MCF 10A (cell line): ENCODE measurements around the gene STAG1. TPM values are rescaled to one million over a fixed set of nuclear protein-coding genes. Genes with fewer than 3 reads are reported as not detected.
"Not testable (repeated sequence)": the region's sequence is repeated elsewhere in the genome, so short reads cannot be mapped to it uniquely, and the experiment has no call there.

Source experiments
- BruUV-seq: library from RNA; stranded (reverse); fragments of 400-500 nt; replicated peaks from 2 replicates; lab custom pipeline; 2021; lab: Mats Ljungman, UMichigan
- CTCF ChIA-PET: fragments of 300-600 bp; sonication (Branson Sonifier 250); formaldehyde crosslinking; extraction: SDS; loops from one replicate; lab custom pipeline; 2021; ENCODE audit warnings: antibody characterized with exemption, inconsistent platforms; lab: Yijun Ruan, JAX
- POLR2A ChIA-PET: fragments of 300-600, 350-650 bp; sonication (Branson Sonifier 250); formaldehyde crosslinking; extraction: SDS; loops from one replicate; lab custom pipeline; 2020; ENCODE audit warnings: antibody characterized with exemption, inconsistent platforms; lab: Yijun Ruan, JAX
- DNase-seq: peaks from one replicate; pipeline ENCODE4 v3.0.0-alpha.2; 2018; ENCODE audit not compliant: unreplicated experiment
- H3K27ac Mint-ChIP-seq: one replicate; pipeline ENCODE4 v1.8.0; 2022; ENCODE audit warnings: mild to moderate bottlenecking, low read depth, mixed read lengths; ENCODE audit not compliant: unreplicated experiment
- H3K27me3 Mint-ChIP-seq: one replicate; pipeline ENCODE4 v1.8.0; 2022; ENCODE audit warnings: mixed read lengths; ENCODE audit not compliant: insufficient read depth, unreplicated experiment
- H3K36me3 Mint-ChIP-seq: one replicate; pipeline ENCODE4 v1.8.0; 2022; ENCODE audit warnings: mild to moderate bottlenecking, moderate library complexity, mixed read lengths; ENCODE audit not compliant: insufficient read depth, unreplicated experiment
- H3K4me1 Mint-ChIP-seq: one replicate; pipeline ENCODE4 v1.8.0; 2022; ENCODE audit warnings: mixed read lengths; ENCODE audit not compliant: insufficient read depth, unreplicated experiment
- H3K4me3 Mint-ChIP-seq: one replicate; pipeline ENCODE4 v1.8.0; 2022; ENCODE audit warnings: mild to moderate bottlenecking, moderate library complexity, mixed read lengths; ENCODE audit not compliant: unreplicated experiment
- H3K9me3 Mint-ChIP-seq: one replicate; pipeline ENCODE4 v1.8.0; 2022; ENCODE audit warnings: mixed read lengths; ENCODE audit not compliant: unreplicated experiment
- intact Hi-C: fragments of 100-400 bp; cut with micrococcal nuclease; formaldehyde crosslinking; loops from 2 replicates; pipeline ENCODE4 v1.14.1; 2022
- total RNA-seq: library from RNA; stranded (reverse); gene quantifications from 2 replicates; pipeline ENCODE4 v1.2.3, GENCODE V29; 2022
- TF ChIP-seq, protein P1 (sequence below): fragments of 200-600 bp; IDR thresholded peaks from one replicate; pipeline ENCODE4 v1.8.0; 2022; ENCODE audit warnings: antibody characterized with exemption, mild to moderate bottlenecking; ENCODE audit not compliant: unreplicated experiment

Gene STAG1
- total RNA-seq, 1 experiment from 2014 or later = 34.3 TPM

DNA sequence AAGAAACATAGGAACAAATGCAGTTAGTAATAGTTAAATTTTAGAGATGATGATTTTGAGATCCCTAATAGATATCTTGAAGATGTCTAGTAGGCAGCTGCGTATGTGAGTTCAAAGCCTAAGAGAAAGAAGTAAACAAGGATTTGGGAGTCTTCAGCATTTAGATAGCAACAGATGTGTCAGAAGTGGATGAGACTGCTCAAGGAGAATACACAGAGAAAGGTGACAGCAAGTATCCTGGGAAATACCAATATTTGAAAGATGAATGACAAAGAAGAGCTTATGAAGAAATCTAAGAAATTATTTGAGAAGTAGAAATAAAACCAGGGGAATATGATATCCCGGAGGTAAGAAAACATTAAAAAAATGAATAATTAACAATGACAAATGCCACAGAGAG, 371.1 kb downstream of the STAG1 start:
- no peak overlapping the region for H3K4me3 Mint-ChIP-seq
- no peaks in the 10 kb centered on the region for H3K36me3 Mint-ChIP-seq
- no peak for DNase-seq
- ChIA-PET POLR2A (interaction anchor here (0.9 to 1.3 kb wide), 2 partner anchors 11 to 372 kb away, joined by 3 to 4 read pairs; partner anchors contain the start of gene STAG1), CTCF (interaction anchor here (0.6 to 5.1 kb wide), 6 partner anchors 11 to 484 kb away, joined by 3 to 24 read pairs (median 4); partner anchors contain the start of gene STAG1)
- no peaks in the 10 kb centered on the region for H3K27me3 Mint-ChIP-seq
- TF ChIP-seq, protein P1, sequence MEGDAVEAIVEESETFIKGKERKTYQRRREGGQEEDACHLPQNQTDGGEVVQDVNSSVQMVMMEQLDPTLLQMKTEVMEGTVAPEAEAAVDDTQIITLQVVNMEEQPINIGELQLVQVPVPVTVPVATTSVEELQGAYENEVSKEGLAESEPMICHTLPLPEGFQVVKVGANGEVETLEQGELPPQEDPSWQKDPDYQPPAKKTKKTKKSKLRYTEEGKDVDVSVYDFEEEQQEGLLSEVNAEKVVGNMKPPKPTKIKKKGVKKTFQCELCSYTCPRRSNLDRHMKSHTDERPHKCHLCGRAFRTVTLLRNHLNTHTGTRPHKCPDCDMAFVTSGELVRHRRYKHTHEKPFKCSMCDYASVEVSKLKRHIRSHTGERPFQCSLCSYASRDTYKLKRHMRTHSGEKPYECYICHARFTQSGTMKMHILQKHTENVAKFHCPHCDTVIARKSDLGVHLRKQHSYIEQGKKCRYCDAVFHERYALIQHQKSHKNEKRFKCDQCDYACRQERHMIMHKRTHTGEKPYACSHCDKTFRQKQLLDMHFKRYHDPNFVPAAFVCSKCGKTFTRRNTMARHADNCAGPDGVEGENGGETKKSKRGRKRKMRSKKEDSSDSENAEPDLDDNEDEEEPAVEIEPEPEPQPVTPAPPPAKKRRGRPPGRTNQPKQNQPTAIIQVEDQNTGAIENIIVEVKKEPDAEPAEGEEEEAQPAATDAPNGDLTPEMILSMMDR = no peak
- H3K9me3 Mint-ChIP-seq = no peaks in the 10 kb centered on the region
- H3K4me1 Mint-ChIP-seq = no peaks in the 10 kb centered on the region
- no peak overlapping the region for H3K27ac Mint-ChIP-seq
- intact Hi-C loops = no loop called here
- BruUV-seq = no TSS peak

DNA sequence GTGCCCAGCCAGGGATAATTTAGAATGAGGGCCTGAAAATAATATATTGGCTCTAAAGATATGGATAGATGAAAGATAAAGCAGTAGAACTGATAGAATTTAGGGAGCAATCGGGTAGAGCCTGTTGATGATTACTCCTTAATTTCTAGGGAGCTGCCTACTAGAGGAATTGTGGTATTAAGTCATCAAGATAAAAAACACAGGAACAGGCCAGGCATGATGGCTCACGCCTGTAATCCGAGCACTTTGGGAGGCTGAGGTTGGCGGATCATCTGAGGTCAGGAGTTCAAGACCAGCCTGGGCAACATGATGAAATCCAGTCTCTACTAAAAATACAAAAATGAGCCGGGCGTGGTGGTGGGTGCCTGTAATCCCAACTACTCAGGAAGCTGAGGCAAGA, 371.6 kb downstream of the STAG1 start:
- H3K27me3 Mint-ChIP-seq = no peaks in the 10 kb centered on the region
- TF ChIP-seq, protein P1 = no peak
- H3K4me3 Mint-ChIP-seq = no peak overlapping the region
- BruUV-seq = no TSS peak
- ChIA-PET CTCF (interaction anchor here (0.6 to 5.1 kb wide), 4 partner anchors 11 to 372 kb away, joined by 3 to 24 read pairs (median 4); partner anchors contain the start of gene STAG1), POLR2A (interaction anchor here (1.3 kb wide), 1 partner anchor 11 kb away, joined by 3 read pairs; no protein-coding TSS in a partner anchor)
- H3K9me3 Mint-ChIP-seq = no peaks in the 10 kb centered on the region
- intact Hi-C loops = no loop called here
- no peak for DNase-seq
- H3K27ac Mint-ChIP-seq = no peak overlapping the region
- no peaks in the 10 kb centered on the region for H3K36me3 Mint-ChIP-seq
- H3K4me1 Mint-ChIP-seq = no peaks in the 10 kb centered on the region

DNA sequence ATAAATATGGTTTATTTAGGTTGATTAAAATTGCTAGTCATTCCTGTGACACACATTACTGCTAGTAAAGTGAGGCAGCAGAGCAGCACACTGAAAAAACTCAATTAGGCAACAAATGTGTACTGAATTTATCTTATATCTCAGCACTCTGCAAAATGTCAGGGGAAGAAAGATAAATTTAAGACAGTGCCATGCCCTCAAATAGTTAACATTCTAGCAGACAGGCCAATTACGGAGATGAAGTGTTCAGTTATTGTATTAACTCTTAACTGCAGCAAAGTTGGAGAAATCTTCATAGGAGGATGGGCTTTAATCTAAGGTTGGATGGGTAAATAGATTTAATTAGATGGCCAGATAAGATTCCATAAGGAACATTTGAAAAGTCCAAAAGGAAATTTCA, 374.2 kb downstream of the STAG1 start:
- ChIA-PET CTCF (interaction anchor here (2.3 kb wide), 1 partner anchor 13 kb away, joined by 11 read pairs; no protein-coding TSS in a partner anchor), POLR2A (no interaction called here)
- Mint-ChIP-seq H3K36me3 (peaks cover 10% of the 10 kb centered on the region), H3K27ac (no peak overlapping the region), H3K4me3 (no peak overlapping the region), H3K27me3 (no peaks in the 10 kb centered on the region), H3K4me1 (no peaks in the 10 kb centered on the region), H3K9me3 (no peaks in the 10 kb centered on the region)
- intact Hi-C loops = no loop called here
- TF ChIP-seq, protein P1 = no peak
- no peak for DNase-seq
- no TSS peak for BruUV-seq

DNA sequence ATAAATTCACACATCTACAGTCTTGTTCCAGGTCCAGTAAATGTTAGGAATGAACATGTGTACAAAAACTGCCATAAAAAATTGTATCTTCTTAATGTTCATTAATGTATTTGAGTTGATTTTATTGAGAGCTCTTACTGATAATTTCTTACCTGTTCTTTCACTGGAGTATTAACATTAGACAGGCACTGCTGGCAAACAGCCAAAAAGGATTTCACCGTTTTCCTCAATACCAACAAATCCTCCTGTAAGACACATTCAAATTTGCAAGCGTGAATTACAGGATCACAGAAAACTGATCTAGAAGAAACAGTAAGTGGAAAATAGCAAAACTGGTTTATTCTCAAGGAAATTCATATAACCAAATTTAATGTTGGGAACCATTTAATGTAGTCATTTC, 374.7 kb downstream of the STAG1 start:
- H3K27ac Mint-ChIP-seq = no peak overlapping the region
- no peaks in the 10 kb centered on the region for H3K9me3 Mint-ChIP-seq
- H3K27me3 Mint-ChIP-seq = no peaks in the 10 kb centered on the region
- TF ChIP-seq, protein P1 = no peak
- intact Hi-C loops = no loop called here
- H3K4me3 Mint-ChIP-seq = no peak overlapping the region
- ChIA-PET CTCF (interaction anchor here (2.3 kb wide), 1 partner anchor 14 kb away, joined by 11 read pairs; no protein-coding TSS in a partner anchor), POLR2A (interaction anchor here (0.8 kb wide), 1 partner anchor 17 kb away, joined by 4 read pairs; no protein-coding TSS in a partner anchor)
- H3K36me3 Mint-ChIP-seq = peaks cover 12% of the 10 kb centered on the region
- no peaks in the 10 kb centered on the region for H3K4me1 Mint-ChIP-seq
- DNase-seq = no peak
- no TSS peak for BruUV-seq

DNA sequence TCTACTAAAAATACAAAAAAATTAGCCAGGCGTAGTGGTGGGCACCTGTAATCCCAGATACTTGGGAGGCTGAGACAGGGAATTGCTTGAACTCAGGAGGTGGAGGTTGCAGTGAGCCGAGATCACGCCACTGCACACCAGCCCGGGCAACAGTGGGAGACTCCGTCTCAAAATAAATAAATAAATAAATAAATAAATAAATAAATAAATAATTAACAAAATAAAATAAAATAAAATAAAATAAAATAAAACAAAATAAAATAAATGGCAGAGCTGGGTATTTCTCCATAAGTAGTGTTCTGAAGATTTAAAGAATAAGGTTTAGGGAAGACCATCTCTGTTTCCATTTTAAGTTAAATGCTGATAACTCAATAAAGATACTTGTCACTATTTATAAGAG, 376.4 kb downstream of the STAG1 start:
- intact Hi-C loops, DNase-seq, H3K27me3 Mint-ChIP-seq, BruUV-seq, POLR2A ChIA-PET, H3K4me1 Mint-ChIP-seq, H3K9me3 Mint-ChIP-seq, H3K27ac Mint-ChIP-seq, H3K4me3 Mint-ChIP-seq: not testable (repeated sequence)
- CTCF ChIA-PET = interaction anchor here (1.2 to 2.3 kb wide), 2 partner anchors 16 to 333 kb away, joined by 3 to 11 read pairs; no protein-coding TSS in a partner anchor
- peaks cover 12% of the 10 kb centered on the region for H3K36me3 Mint-ChIP-seq
